HG02759 (cell line): Measurements from ENCODE around the gene ADCY2.

Source experiments
- ATAC-seq: cut with Tn5 transposase; IDR thresholded peaks from one replicate; pipeline ENCODE4 v1.9.1; 2021; ENCODE audit warnings: mild to moderate bottlenecking, moderate library complexity; ENCODE audit not compliant: unreplicated experiment

ADCY2 gene

GRCh38 chr5:7395947-7396712 is at the start of gene ADCY2:
TSS of gene ADCY2 (plus strand) at chr5:7396138. CDS start at chr5:7396297, 159 bp downstream.
- ATAC-seq, result no peak

- no peak for ATAC-seq
Observed at GRCh38 chr5:7347377-7347776, 48.6 kb upstream of the ADCY2 start.

DNA sequence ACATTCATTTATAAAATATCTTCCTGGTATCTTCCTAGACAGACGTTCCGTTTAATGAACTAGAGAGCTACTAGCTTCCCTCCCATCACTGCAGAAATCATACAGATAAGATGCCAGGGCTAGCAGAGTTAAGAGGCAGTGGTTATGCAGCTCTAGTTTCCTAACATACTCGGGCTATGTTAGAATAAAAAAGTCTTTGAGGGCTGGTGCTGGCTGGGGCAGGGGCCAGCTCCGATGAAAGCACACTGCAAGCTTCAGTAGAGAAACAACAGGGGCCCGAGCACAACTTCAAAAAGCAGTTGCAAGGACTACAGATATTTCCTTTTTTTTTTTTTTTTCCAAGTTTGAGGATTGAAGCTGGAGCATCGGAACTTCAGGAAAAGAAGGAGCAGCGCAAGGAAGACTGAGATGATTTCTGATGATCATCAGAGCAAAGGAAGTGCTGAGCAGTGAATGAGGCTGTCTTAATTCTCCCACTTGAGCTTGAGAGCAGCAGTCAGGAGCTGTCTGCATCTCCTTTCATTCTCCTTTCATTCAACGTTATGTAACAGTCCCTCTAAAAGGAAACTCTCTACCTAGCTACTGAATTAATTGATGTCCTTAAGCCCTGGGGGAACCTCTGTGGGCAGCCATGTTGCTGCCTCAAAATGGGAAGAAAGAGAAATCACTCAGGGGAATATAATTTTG is 47.6 kb upstream of the ADCY2 start:
- no peak for ATAC-seq

DNA sequence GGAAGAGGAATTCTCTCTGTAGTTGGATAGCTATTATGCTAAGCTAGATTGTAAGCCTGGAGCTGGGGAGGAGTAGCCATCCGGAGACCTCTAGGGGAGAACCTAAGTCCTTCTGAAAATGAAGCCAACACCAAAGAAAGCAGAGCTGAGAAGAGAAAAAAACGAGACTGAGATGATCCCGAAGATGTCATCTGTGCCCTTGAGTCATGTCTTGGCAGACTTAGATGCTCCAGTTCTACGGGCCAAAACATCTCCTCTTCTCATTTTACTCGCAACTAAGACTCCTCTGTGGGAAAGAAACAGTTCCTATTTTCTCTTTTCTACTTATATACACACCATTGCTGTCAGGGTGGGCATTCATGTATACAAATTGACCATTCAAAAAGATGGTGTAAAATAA is 34.3 kb upstream of the ADCY2 start:
- no peak for ATAC-seq

DNA sequence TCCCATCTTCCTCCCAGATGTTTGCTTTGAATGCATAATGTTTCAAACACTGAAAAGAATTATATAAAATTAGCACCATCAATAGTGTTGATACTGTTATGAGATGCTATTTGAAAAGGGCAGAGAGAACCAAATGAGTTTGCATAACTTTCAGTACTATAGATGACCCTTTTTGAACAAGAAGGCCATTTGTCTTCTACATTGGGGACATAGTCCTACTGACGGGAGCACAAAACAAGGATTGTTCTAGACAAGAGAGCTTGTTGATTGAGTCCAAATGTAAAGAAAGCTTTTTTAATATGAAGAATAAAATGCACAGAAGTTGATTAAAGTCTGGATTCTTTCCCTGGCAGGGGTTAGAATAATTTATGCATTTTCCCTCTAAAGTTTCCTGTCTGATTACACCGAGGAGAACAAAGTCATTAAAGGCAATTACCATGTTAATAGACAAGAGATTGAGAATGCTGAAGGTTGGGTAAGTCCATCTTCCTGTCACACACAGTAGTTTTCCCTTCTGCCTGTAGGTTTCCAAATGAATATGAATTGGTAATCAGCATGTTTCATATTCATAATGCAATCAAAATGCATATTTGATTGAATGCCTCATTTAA is 32.8 kb upstream of the ADCY2 start:
- no peak for ATAC-seq

GRCh38 chr5:7364226-7364875 is 31.6 kb upstream of the ADCY2 start:
- no peak for ATAC-seq

DNA sequence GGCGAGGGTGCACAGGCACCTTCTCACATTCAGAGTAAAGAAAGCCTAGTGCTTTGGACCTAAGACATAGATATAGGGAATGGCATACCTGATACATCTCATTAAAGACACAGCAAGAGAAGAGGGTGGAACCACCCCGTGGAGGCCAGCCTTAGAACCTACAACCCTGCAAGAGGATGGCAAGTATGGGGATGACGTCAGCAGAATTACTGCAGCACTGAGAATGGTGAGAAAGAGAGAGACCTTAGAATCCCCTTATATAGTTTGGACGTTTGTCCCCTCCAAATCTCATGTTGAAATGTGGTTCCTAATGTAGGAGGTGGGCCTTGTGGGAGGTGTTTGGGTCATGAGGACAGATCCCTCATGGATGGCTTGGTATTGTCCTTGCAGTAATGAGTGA is 28.2 kb upstream of the ADCY2 start:
- no peak for ATAC-seq

GRCh38 chr5:7372399-7372798 is 23.5 kb upstream of the ADCY2 start:
- ATAC-seq, result no peak

DNA sequence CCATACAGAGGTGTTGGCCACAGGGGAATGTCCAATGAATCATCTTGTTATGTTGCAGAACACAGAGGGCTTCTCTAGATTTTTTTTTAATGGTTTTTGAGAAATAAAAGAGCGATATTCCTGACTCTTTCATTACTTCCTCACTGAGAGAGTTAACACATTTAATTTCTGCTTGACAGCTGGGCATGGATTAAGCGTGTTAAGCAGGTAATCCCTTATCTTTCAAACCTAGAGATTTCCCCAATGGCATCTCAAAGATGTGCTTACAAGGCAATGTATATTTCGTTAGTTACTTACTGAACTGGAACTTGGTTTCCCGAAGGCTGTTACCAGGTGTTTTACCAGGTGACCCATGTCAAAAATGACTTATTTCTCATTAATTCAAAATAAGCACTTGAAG is 21.8 kb upstream of the ADCY2 start:
- ATAC-seq, result no peak

DNA sequence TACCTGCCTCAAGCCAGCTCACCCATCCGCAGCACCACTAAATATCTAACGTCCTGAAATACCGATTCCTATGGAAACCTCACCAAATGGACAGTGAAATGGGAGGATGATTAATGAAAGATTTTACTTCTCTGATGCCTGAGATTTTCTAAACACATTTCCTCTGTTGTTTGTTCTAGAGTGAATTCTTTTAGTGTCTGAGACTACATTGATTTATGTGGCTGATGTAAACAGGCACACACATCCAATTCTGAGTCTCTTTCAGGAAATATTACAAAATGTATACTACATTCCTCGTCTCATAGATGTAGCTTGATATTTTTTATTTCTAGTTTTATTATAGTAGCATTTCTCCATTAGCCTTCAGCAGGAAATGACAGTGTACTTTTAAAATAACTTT is 20.5 kb upstream of the ADCY2 start:
- no peak for ATAC-seq

GRCh38 chr5:7376871-7377270 is 19.1 kb upstream of the ADCY2 start:
- no peak for ATAC-seq

DNA sequence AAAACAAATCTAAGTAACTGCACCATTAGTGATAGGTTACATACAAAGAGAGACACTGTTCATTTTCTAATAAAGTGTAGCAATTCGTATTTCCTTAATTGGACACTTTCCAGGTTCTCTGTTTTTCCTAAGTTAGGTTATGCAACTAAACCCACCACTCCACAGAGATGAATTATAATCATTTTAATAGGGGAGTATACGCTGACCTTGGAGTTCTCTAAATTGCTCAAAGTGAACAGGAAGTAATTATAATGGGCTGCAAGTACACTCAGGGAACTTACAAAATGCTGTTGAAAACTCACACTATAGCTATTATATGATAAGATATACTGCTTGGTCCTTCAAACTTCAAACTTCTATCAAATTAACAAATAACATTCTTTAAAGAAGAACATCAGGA is 18.2 kb upstream of the ADCY2 start:
- no peak for ATAC-seq

DNA sequence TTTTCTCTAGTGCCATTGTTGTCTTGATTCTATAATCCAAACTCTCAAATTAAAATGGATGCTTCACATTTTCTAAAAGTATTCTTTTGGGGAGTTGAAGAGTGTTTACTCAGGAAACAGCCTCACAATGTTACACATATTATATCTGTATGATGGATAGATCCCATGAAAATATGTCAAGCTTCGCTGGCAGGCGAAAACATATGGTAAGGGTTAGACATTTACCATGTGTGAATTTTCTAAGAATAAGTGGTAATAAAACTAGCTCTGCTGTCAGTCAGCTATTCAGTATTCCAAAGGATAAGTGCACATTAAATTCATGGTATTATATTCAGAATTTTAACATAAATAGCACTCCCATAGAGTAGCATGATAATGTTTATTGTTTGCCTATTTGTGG is 13.3 kb upstream of the ADCY2 start:
- ATAC-seq, result no peak

DNA sequence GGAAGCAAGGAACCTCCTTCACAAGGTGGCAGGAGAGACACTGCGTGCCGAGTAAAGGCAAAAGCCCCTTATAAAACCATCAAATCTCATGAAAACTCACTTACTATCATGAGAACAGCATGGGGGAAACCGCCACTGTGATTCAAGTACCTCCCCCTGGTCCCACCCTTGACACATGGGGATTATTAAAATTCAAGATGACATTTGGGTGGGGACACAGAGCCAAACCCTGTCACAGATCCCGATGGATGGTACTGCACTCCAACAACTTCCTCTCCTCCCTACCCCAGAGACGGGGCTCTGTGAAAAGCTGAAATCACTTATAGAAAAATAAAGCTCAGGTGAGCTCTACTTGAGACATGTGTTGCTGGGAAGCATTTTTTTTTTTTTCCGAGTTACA is 10.3 kb upstream of the ADCY2 start:
- no peak for ATAC-seq

- ATAC-seq, result no peak
Observed at GRCh38 chr5:7388553-7388952, 7.4 kb upstream of the ADCY2 start.

- ATAC-seq, result no peak
Observed at GRCh38 chr5:7391215-7391614, 4.7 kb upstream of the ADCY2 start.

- ATAC-seq, result no peak
Observed at GRCh38 chr5:7391814-7392692, 3.9 kb upstream of the ADCY2 start.

DNA sequence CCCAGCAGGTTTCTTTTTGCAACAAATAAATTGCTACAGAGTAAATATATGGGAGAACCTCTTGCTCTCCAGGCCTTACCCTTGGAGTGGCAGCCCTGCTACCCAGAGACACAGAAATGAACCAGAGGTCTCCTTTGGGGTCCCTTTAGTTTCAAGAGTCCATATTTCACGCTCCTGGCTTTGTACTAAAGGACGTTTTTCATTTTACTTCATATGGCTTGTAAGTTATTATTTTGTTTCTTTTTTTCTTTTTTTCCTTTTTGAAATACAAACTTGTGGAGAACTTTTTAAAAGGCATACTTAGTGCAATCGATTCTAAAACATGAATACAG is 3.3 kb upstream of the ADCY2 start:
- ATAC-seq, result no peak

- no peak for ATAC-seq
Observed at GRCh38 chr5:7393921-7394799, 1.8 kb upstream of the ADCY2 start.

DNA sequence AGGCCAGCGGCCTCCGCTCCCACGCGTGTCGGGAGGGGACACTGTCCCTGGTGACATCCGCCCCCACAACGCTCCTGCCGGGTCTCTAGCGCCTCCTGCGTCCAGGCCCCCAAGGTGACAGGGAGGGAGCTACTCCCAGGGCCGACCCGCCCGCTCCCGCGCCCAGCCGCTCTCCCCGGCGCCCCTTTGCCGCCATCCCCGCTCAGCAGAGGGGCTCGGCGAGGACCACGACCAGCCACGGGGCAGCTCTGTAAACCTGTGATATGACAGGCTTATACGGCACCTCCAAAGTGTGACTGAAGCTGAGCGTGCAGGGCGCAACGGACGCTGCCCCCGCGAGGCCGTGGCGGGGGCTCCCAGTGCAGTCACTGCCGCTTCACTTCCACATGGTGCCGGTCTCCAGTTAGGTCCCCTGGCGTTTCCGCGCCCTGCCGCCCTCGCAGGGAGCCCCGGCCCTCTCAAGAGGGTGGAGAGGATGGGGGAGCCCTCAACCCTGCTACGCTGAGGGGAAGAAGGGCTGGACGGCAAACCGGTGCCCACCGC is 978 bp upstream of the ADCY2 start:
- ATAC-seq, result no peak
